HEK293 (cell line): ENCODE measurements around the gene ROBO1.

Experiments
- CTCF ChIA-PET: fragments of 350-600 bp; formaldehyde crosslinking; extraction: SDS; loops from one replicate; lab custom pipeline; 2021; ENCODE audit warnings: antibody characterized with exemption; lab: Yijun Ruan, JAX
- POLR2A ChIA-PET: fragments of 300-600 bp; formaldehyde crosslinking; extraction: SDS; loops from one replicate; lab custom pipeline; 2020; ENCODE audit warnings: antibody characterized with exemption, inconsistent platforms; lab: Yijun Ruan, JAX
- H3K27ac ChIP-seq: fragments of 200-500 bp; sonication (Bioruptor generic); 2 replicates; pipeline ENCODE4 v1.5.1; 2014; ENCODE audit warnings: low read depth, low read length, control low read depth, inconsistent platforms; ENCODE audit errors: extremely low read depth
- H3K36me3 ChIP-seq, 2 experiments: fragments of 200-500 bp in 1 of 2; sonication (Bioruptor generic) in 1 of 2; 1 replicate in 1 of 2; 2 replicates in 1 of 2; pipeline ENCODE4 v1.5.1; 2014 to 2017; ENCODE audit warnings: inconsistent platforms in 2 of 2, low read length in 2 of 2; ENCODE audit not compliant: control insufficient read depth in 2 of 2, insufficient read depth in 1 of 2
- H3K4me1 ChIP-seq: fragments of 200-500 bp; sonication (Bioruptor generic); 2 replicates; pipeline ENCODE4 v1.5.1; 2014; ENCODE audit warnings: mild to moderate bottlenecking, low read length, inconsistent platforms; ENCODE audit not compliant: control insufficient read depth, insufficient read depth
- H3K4me3 ChIP-seq: 2 replicates; pipeline ENCODE4 v1.5.1; 2011; ENCODE audit warnings: low read depth, mild to moderate bottlenecking, control low read depth, low read length, moderate library complexity
- H3K9me3 ChIP-seq: fragments of 200-500 bp; sonication (Bioruptor generic); 2 replicates; pipeline ENCODE4 v1.5.1; 2014; ENCODE audit warnings: low read depth, low read length, inconsistent platforms; ENCODE audit not compliant: control insufficient read depth, insufficient read depth
- BCL11A ChIP-seq: fragments of 450-650 bp; formaldehyde crosslinking; IDR thresholded peaks from 2 replicates; pipeline ENCODE4 v1.5.1; 2016; ENCODE audit warnings: low read depth, missing biosample characterization, missing genetic modification characterization
- EGR2 ChIP-seq: fragments of 450-650 bp; formaldehyde crosslinking; IDR thresholded peaks from 2 replicates; pipeline ENCODE4 v1.5.1; 2016; ENCODE audit warnings: low read depth, missing biosample characterization, missing genetic modification characterization
- GLI2 ChIP-seq: fragments of 450-650 bp; formaldehyde crosslinking; IDR thresholded peaks from 2 replicates; pipeline ENCODE4; 2017; ENCODE audit warnings: missing biosample characterization, missing genetic modification characterization, low read depth, borderline replicate concordance
- RBAK ChIP-seq: fragments of 450-650 bp; formaldehyde crosslinking; IDR thresholded peaks from 2 replicates; pipeline ENCODE4 v1.5.1; 2016; ENCODE audit warnings: missing biosample characterization, missing genetic modification characterization
- SALL2 ChIP-seq: fragments of 450-650 bp; formaldehyde crosslinking; IDR thresholded peaks from 2 replicates; pipeline ENCODE4 v1.5.0; 2017; ENCODE audit warnings: missing biosample characterization, mild to moderate bottlenecking, missing genetic modification characterization, borderline replicate concordance
- ZBTB7A ChIP-seq: fragments of 450-650 bp; formaldehyde crosslinking; IDR thresholded peaks from 2 replicates; pipeline ENCODE4 v1.5.1; 2016; ENCODE audit warnings: low read depth, missing biosample characterization, missing genetic modification characterization
- ZIC2 ChIP-seq: fragments of 450-650 bp; formaldehyde crosslinking; IDR thresholded peaks from 2 replicates; pipeline ENCODE4 v1.5.1; 2016; ENCODE audit warnings: missing biosample characterization, missing genetic modification characterization
- ZNF146 ChIP-seq: fragments of 450-650 bp; formaldehyde crosslinking; IDR thresholded peaks from 2 replicates; pipeline ENCODE4 v1.5.1; 2016; ENCODE audit warnings: missing biosample characterization, missing genetic modification characterization
- ZNF214 ChIP-seq: fragments of 450-650 bp; formaldehyde crosslinking; IDR thresholded peaks from 2 replicates; pipeline ENCODE4 v1.5.1; 2017; ENCODE audit warnings: missing biosample characterization, mild to moderate bottlenecking, missing genetic modification characterization, borderline replicate concordance
- ZNF302 ChIP-seq: fragments of 450-650 bp; formaldehyde crosslinking; IDR thresholded peaks from 2 replicates; pipeline ENCODE4 v1.5.1; 2016; ENCODE audit warnings: missing biosample characterization, missing genetic modification characterization, low read depth
- ZNF311 ChIP-seq: fragments of 450-650 bp; formaldehyde crosslinking; IDR thresholded peaks from 2 replicates; pipeline ENCODE4 v1.5.1; 2017; ENCODE audit warnings: missing biosample characterization, missing genetic modification characterization, borderline replicate concordance
- ZNF350 ChIP-seq: fragments of 450-650 bp; formaldehyde crosslinking; IDR thresholded peaks from 2 replicates; pipeline ENCODE4 v1.5.0; 2017; ENCODE audit warnings: missing biosample characterization, mild to moderate bottlenecking, missing genetic modification characterization
- ZNF391 ChIP-seq: fragments of 450-650 bp; formaldehyde crosslinking; IDR thresholded peaks from 2 replicates; pipeline ENCODE4 v1.5.1; 2016; ENCODE audit warnings: low read depth, missing biosample characterization, missing genetic modification characterization, borderline replicate concordance
- ZNF48 ChIP-seq: fragments of 450-650 bp; formaldehyde crosslinking; IDR thresholded peaks from 2 replicates; pipeline ENCODE4 v1.5.1; 2016; ENCODE audit warnings: missing biosample characterization, missing genetic modification characterization
- ZNF501 ChIP-seq: fragments of 450-650 bp; formaldehyde crosslinking; IDR thresholded peaks from 2 replicates; pipeline ENCODE4 v1.5.1; 2016; ENCODE audit warnings: missing biosample characterization, missing genetic modification characterization
- ZNF529 ChIP-seq: fragments of 450-650 bp; formaldehyde crosslinking; IDR thresholded peaks from 2 replicates; pipeline ENCODE4 v1.5.1; 2017; ENCODE audit warnings: missing genetic modification characterization, missing biosample characterization; ENCODE audit not compliant: insufficient replicate concordance
- ZNF585B ChIP-seq: fragments of 450-650 bp; formaldehyde crosslinking; IDR thresholded peaks from 2 replicates; pipeline ENCODE4 v1.5.1; 2016; ENCODE audit warnings: missing biosample characterization, missing genetic modification characterization
- ZNF624 ChIP-seq: fragments of 450-650 bp; formaldehyde crosslinking; IDR thresholded peaks from 2 replicates; pipeline ENCODE4 v1.5.1; 2017; ENCODE audit warnings: missing biosample characterization, missing genetic modification characterization
- ZNF777 ChIP-seq: fragments of 450-650 bp; formaldehyde crosslinking; IDR thresholded peaks from 2 replicates; pipeline ENCODE4 v1.5.1; 2017; ENCODE audit warnings: missing biosample characterization, missing genetic modification characterization, borderline replicate concordance
- TF ChIP-seq, protein P1 (sequence below): fragments of 450-650 bp; formaldehyde crosslinking; IDR thresholded peaks from 2 replicates; pipeline ENCODE4 v1.5.1; 2016; ENCODE audit warnings: missing biosample characterization, missing genetic modification characterization
- TF ChIP-seq, protein P2 (sequence below): fragments of 450-650 bp; formaldehyde crosslinking; IDR thresholded peaks from 2 replicates; pipeline ENCODE4; 2016; ENCODE audit warnings: missing biosample characterization, missing genetic modification characterization
- TF ChIP-seq, protein P3 (sequence below): fragments of 450-650 bp; formaldehyde crosslinking; IDR thresholded peaks from 2 replicates; pipeline ENCODE4 v1.5.1; 2016; ENCODE audit warnings: missing biosample characterization, missing genetic modification characterization, low read depth

Gene ROBO1

DNA sequence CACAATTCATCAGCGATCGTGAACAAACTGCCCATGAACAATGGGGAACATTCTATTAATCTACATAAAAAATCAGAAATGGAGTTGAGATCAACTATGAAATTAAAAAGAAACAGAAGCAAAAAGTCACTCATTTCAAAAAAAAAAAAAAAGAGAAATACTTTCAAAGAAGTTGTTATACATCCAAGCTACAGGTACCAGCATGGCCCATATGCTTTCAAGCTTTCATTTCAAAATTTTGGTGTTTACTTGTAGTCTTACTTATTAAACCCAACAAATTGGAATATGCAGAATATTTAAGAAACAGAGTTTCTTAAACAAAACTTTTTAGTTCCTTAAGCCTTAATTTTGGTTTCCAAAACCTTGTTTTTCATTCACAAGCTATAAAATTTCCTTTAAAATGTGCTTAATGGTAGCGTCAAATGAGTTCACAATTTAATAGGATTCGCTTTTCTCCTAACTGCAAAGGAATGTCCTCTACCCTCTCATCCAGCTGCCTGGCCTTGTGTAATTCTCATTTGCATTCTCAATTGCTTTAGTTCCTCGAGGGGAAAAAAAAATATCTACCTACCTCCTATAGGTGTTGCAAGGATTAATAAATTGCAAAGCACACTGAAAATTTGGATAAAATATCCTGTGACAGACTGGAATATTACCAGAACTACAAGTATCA is 565.2 kb downstream of the ROBO1 start (continued):
- TF ChIP-seq ZNF585B (tag by site-specific recombination) = no peak

DNA sequence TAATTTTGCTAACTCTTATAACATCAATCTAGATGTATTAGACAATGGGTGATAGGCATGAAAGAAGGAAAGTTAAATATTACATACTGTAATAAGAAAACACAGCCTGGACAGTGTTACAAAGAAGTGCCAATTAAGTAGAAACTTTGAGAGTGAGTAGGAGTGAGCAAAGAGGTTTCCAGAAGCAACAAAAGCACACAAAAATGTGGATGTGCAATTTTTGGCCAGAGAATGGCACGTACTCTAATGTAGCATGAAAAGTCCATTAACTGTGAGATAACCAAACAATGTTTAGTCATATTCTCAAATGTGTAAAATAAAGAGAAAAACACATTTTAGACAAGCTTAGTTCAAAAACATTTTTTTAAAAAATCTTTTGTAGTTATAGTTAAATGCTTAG is 567.3 kb downstream of the ROBO1 start:
- POLR2A ChIA-PET = no interaction called here
- CTCF ChIA-PET = no interaction called here

DNA sequence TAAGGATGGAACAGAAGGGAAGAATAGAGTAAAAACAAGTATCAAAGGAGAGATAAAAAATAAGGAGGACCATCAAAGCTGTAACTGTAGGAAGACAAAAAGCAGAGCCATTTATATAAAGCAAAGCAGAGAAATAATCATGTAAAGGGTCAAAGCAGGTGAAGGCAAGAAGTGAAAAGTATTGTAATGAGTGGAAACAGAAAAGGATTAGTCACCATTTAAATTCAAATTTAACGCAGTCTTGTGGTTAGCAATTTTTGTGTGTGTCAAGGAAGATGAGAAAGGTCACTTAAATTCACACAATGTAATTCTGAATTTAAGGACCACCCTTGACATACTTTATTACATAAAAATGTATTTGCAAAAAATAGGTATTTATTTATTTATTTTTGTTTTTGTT is 567.8 kb downstream of the ROBO1 start:
- ChIA-PET CTCF (no interaction called here), POLR2A (no interaction called here)
- H3K27ac ChIP-seq = no peak overlapping the region
- H3K36me3 ChIP-seq = no peaks in the 10 kb centered on the region
- TF ChIP-seq ZNF302 (tag by site-specific recombination) (no peak), ZNF501 (tag by site-specific recombination) (no peak), ZNF350 (tag by site-specific recombination) (no peak), BCL11A (tag by site-specific recombination) (no peak), ZBTB7A (tag by site-specific recombination) (no peak), ZNF214 (tag by site-specific recombination) (no peak), ZNF777 (tag by site-specific recombination) (no peak), SALL2 (tag by site-specific recombination) (no peak), ZNF311 (tag by site-specific recombination) (no peak), RBAK (no peak), EGR2 (tag by site-specific recombination) (no peak), GLI2 (no peak), ZNF624 (no peak), ZNF146 (tag by site-specific recombination) (no peak), ZNF391 (no peak), ZNF529 (tag by site-specific recombination) (no peak), ZNF48 (tag by site-specific recombination) (no peak)
- TF ChIP-seq, protein P1, sequence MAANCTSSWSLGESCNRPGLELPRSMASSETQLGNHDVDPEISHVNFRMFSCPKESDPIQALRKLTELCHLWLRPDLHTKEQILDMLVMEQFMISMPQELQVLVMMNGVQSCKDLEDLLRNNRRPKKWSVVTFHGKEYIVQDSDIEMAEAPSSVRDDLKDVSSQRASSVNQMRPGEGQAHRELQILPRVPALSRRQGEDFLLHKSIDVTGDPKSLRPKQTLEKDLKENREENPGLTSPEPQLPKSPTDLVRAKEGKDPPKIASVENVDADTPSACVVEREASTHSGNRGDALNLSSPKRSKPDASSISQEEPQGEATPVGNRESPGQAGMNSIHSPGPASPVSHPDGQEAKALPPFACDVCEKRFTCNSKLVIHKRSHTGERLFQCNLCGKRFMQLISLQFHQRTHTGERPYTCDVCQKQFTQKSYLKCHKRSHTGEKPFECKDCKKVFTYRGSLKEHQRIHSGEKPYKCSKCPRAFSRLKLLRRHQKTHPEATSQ = no peak
- H3K9me3 ChIP-seq = no peaks in the 10 kb centered on the region
- H3K4me1 ChIP-seq = no peaks in the 10 kb centered on the region
- H3K4me3 ChIP-seq = no peak overlapping the region

More for the DNA sequence above, 567.3 kb downstream of the ROBO1 start:
- no peaks in the 10 kb centered on the region for H3K36me3 ChIP-seq
- no peaks in the 10 kb centered on the region for H3K9me3 ChIP-seq
- no peaks in the 10 kb centered on the region for H3K4me1 ChIP-seq
- no peak for TF ChIP-seq ZIC2 (tag by site-specific recombination)
- TF ChIP-seq, protein P2, sequence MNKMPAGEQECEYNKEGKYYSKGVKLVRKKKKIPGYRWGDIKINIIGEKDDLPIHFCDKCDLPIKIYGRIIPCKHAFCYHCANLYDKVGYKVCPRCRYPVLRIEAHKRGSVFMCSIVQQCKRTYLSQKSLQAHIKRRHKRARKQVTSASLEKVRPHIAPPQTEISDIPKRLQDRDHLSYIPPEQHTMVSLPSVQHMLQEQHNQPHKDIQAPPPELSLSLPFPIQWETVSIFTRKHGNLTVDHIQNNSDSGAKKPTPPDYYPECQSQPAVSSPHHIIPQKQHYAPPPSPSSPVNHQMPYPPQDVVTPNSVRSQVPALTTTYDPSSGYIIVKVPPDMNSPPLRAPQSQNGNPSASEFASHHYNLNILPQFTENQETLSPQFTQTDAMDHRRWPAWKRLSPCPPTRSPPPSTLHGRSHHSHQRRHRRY = no peak
- TF ChIP-seq, protein P3, sequence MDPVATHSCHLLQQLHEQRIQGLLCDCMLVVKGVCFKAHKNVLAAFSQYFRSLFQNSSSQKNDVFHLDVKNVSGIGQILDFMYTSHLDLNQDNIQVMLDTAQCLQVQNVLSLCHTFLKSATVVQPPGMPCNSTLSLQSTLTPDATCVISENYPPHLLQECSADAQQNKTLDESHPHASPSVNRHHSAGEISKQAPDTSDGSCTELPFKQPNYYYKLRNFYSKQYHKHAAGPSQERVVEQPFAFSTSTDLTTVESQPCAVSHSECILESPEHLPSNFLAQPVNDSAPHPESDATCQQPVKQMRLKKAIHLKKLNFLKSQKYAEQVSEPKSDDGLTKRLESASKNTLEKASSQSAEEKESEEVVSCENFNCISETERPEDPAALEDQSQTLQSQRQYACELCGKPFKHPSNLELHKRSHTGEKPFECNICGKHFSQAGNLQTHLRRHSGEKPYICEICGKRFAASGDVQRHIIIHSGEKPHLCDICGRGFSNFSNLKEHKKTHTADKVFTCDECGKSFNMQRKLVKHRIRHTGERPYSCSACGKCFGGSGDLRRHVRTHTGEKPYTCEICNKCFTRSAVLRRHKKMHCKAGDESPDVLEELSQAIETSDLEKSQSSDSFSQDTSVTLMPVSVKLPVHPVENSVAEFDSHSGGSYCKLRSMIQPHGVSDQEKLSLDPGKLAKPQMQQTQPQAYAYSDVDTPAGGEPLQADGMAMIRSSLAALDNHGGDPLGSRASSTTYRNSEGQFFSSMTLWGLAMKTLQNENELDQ = no peak
- no peak overlapping the region for H3K27ac ChIP-seq
- H3K4me3 ChIP-seq = no peak overlapping the region
